Fibroblast of lung (primary cell): ENCODE results near the gene CYTH1. TPM values are rescaled to one million over a fixed set of nuclear protein-coding genes. Genes with fewer than 3 reads are reported as not detected.

ENCODE experiments used
- DNase-seq, 2 donors: peaks; one replicate each; pipeline versions ENCODE4 v3.0.0 to v3.0.0-alpha.2; 2010; ENCODE audit warnings: low read depth in 2 of 2
- H2AFZ ChIP-seq: 2 replicates; pipeline ENCODE4 v1.5.1; 2012; ENCODE audit warnings: low read length, control low read depth, inconsistent platforms
- H3K27ac ChIP-seq: 2 replicates; pipeline ENCODE4 v1.5.1; 2011; ENCODE audit warnings: low read length, control low read depth; ENCODE audit not compliant: insufficient read depth
- H3K27me3 ChIP-seq: 2 replicates; pipeline ENCODE4 v1.5.1; 2011; ENCODE audit warnings: mild to moderate bottlenecking, low read length; ENCODE audit not compliant: control insufficient read depth, insufficient read depth
- H3K36me3 ChIP-seq: 2 replicates; pipeline ENCODE4 v1.5.1; 2011; ENCODE audit warnings: low read length; ENCODE audit not compliant: control insufficient read depth, insufficient read depth
- H3K4me1 ChIP-seq: 2 replicates; pipeline ENCODE4 v1.5.1; 2011; ENCODE audit warnings: low read length; ENCODE audit not compliant: control insufficient read depth, insufficient read depth; ENCODE audit errors: extremely low read depth
- H3K4me2 ChIP-seq: 2 replicates; pipeline ENCODE4 v1.5.1; 2011; ENCODE audit warnings: low read length, control low read depth; ENCODE audit not compliant: insufficient read depth; ENCODE audit errors: extremely low read depth
- H3K4me3 ChIP-seq, 4 experiments: fragments of 200-600 bp in 1 of 4; sonication (generic) in 1 of 4; replicated peaks in 1 of 4; 2 replicates each; pipeline ENCODE4 v1.5.1; 2011 to 2016; ENCODE audit warnings: low read length in 4 of 4, low read depth in 3 of 4, mild to moderate bottlenecking in 3 of 4, control low read depth in 2 of 4, inconsistent platforms in 1 of 4, mixed read lengths in 1 of 4; ENCODE audit not compliant: insufficient read depth in 1 of 4; ENCODE audit errors: control extremely low read depth in 1 of 4
- H3K79me2 ChIP-seq: 2 replicates; pipeline ENCODE4 v1.5.1; 2012; ENCODE audit warnings: mild to moderate bottlenecking, low read length, inconsistent platforms; ENCODE audit not compliant: control insufficient read depth, insufficient read depth
- H3K9ac ChIP-seq: 2 replicates; pipeline ENCODE4 v1.5.1; 2011; ENCODE audit warnings: mild to moderate bottlenecking, low read length, control low read depth; ENCODE audit not compliant: insufficient read depth
- H3K9me3 ChIP-seq: 2 replicates; pipeline ENCODE4 v1.5.1; 2012; ENCODE audit warnings: low read depth, low read length; ENCODE audit not compliant: control insufficient read depth, insufficient read depth
- H4K20me1 ChIP-seq: 2 replicates; pipeline ENCODE4 v1.5.1; 2011; ENCODE audit warnings: low read length; ENCODE audit not compliant: control insufficient read depth, insufficient read depth; ENCODE audit errors: extremely low read depth
- CTCF ChIP-seq, 2 donors: IDR thresholded peaks in 1 of 2; conservative IDR thresholded peaks in 1 of 2; 1 replicate in 1 of 2; 2 replicates in 1 of 2; pipeline ENCODE4 v1.5.1; 2011 to 2012; ENCODE audit warnings: low read length in 2 of 2, control low read depth in 1 of 2, inconsistent platforms in 1 of 2, low read depth in 1 of 2, mild to moderate bottlenecking in 1 of 2
- EZH2 ChIP-seq: IDR thresholded peaks from 2 replicates; pipeline ENCODE4 v1.5.1; 2012; ENCODE audit warnings: low read length, control low read depth, mild to moderate bottlenecking; ENCODE audit errors: missing control alignments
- polyA plus RNA-seq, 2 donors: library from polyadenylated mRNA; depleted of rRNA in 1 of 2; stranded (reverse) in 1 of 2; unstranded in 1 of 2; fragments of >200 nt; gene quantifications; 2 replicates each; pipeline ENCODE4 v1.2.1, GENCODE V29; 2011 to 2012; ENCODE audit warnings: missing spikeins in 1 of 2
- total RNA-seq: library from RNA; depleted of rRNA; stranded (reverse); fragments of >200 nt; gene quantifications from 2 replicates; pipeline ENCODE4 v1.2.1, GENCODE V29; 2014

The CYTH1 gene
- total and polyA plus RNA-seq, 2 donors (not counting 1 experiment from before 2014, with no cell fraction given), result 8.9 to 9.9 TPM

GRCh38 chr17:78697554-78698343 lies 84.3 kb downstream of the CYTH1 start:
- Histone ChIP-seq H3K27ac (no peak overlapping the region), H3K4me1 (no peaks in the 10 kb centered on the region), H3K9me3 (no peaks in the 10 kb centered on the region), H3K36me3 (peaks cover 2% of the 10 kb centered on the region), H3K27me3 (no peaks in the 10 kb centered on the region), H3K79me2 (no peaks in the 10 kb centered on the region), H2AFZ (no peak overlapping the region), H3K4me3 (no peak overlapping the region), H3K4me2 (no peak overlapping the region), H3K9ac (no peak overlapping the region), H4K20me1 (no peaks in the 10 kb centered on the region)
- peak; percentile 17 to 81 for DNase-seq
- TF ChIP-seq CTCF (conservative IDR thresholded peaks at IDR 0.05 in 1 of 2, IDR thresholded peaks at IDR 0.05 in 1 of 2; ENCODE audit: low read depth in 1 of 2, low read length in 2 of 2) (no peak), EZH2 (no peak)

GRCh38 chr17:78697122-78697521 lies 85.0 kb downstream of the CYTH1 start:
- Histone ChIP-seq H2AFZ (no peak overlapping the region), H3K27me3 (no peaks in the 10 kb centered on the region), H4K20me1 (no peaks in the 10 kb centered on the region), H3K4me2 (no peak overlapping the region), H3K27ac (no peak overlapping the region), H3K9ac (no peak overlapping the region), H3K36me3 (peaks cover 2% of the 10 kb centered on the region), H3K79me2 (no peaks in the 10 kb centered on the region), H3K4me1 (no peaks in the 10 kb centered on the region), H3K9me3 (no peaks in the 10 kb centered on the region), H3K4me3 (no peak overlapping the region)
- TF ChIP-seq CTCF (conservative IDR thresholded peaks at IDR 0.05 in 1 of 2, IDR thresholded peaks at IDR 0.05 in 1 of 2; ENCODE audit: low read depth in 1 of 2, low read length in 2 of 2), result no peak
- TF ChIP-seq EZH2, result no peak
- no peak for DNase-seq

GRCh38 chr17:78696016-78696982 lies 85.8 kb downstream of the CYTH1 start:
- H3K4me2 ChIP-seq, result no peak overlapping the region
- H2AFZ ChIP-seq, result no peak overlapping the region
- no peaks in the 10 kb centered on the region for H3K4me1 ChIP-seq
- H4K20me1 ChIP-seq, result no peaks in the 10 kb centered on the region
- no peak for TF ChIP-seq EZH2
- no peak overlapping the region for H3K9ac ChIP-seq
- H3K9me3 ChIP-seq, result no peaks in the 10 kb centered on the region
- peaks cover 2% of the 10 kb centered on the region for H3K36me3 ChIP-seq
- H3K27ac ChIP-seq, result no peak overlapping the region
- H3K27me3 ChIP-seq, result no peaks in the 10 kb centered on the region
- no peak overlapping the region for H3K4me3 ChIP-seq
- H3K79me2 ChIP-seq, result no peaks in the 10 kb centered on the region
- no peak for DNase-seq
